H1 (cell line): ENCODE results near the gene PDE4D.

Experiments
- EZH2 ChIP-seq: fragments of 200-600 bp; sonication (generic); IDR thresholded peaks from 2 replicates; pipeline ENCODE4 v1.7.1; 2012; ENCODE audit warnings: low read depth, mild to moderate bottlenecking, moderate library complexity, low read length, inconsistent platforms; ENCODE audit not compliant: severe bottlenecking
- MAFK ChIP-seq: IDR thresholded peaks from 2 replicates; pipeline ENCODE4 v1.6.1; 2012; ENCODE audit warnings: low read depth, mild to moderate bottlenecking, improper control_type of control experiment, low read length
- POLR2A ChIP-seq, 2 experiments: IDR thresholded peaks; 1 replicate in 1 of 2; 2 replicates in 1 of 2; pipeline ENCODE4 v1.6.1; 2011; ENCODE audit warnings: low read depth in 2 of 2, low read length in 2 of 2, mild to moderate bottlenecking in 2 of 2; ENCODE audit errors: control extremely low read depth in 1 of 2
- ZNF274 ChIP-seq: IDR thresholded peaks from 2 replicates; pipeline ENCODE4 v1.7.0; 2012; ENCODE audit warnings: low read length, borderline replicate concordance; ENCODE audit errors: extremely low read depth

DNA sequence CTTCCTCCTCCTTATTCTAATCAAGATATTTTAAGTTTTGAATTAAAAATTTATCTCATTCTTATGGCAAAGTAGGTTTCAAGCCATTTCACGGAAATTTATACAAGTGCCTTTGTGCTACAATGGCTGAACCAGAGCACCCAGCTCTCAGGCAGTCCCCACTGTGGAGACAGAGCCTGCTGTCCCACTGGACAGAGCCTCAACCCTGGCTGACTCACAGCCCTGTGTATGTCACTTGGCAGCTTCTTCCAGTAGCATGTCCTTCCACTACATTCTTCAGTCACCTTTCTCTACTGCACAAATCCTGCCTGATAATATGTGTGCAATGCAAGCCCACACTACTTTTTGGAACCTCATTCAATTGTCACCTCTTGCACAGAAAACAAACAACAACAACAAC, 253.1 kb downstream of the PDE4D start:
- TF ChIP-seq MAFK, result no peak
- TF ChIP-seq POLR2A (IDR thresholded peaks at IDR 0.05; ENCODE audit: control extremely low read depth in 1 of 2, low read depth in 2 of 2, low read length in 2 of 2), result no peak
- no peak for TF ChIP-seq EZH2
- no peak for TF ChIP-seq ZNF274
